Lower leg skin (tissue), 3 donors: ENCODE results near the gene GHITM.

ENCODE experiments used
- POLR2A ChIP-seq, 2 donors: fragments of 450-650 bp; IDR thresholded peaks; one replicate each; pipeline ENCODE4 v1.6.1; 2016 to 2017; ENCODE audit warnings: antibody characterized with exemption in 2 of 2, mild to moderate bottlenecking in 1 of 2, moderate library complexity in 1 of 2
- TF ChIP-seq, protein P1 (sequence below), 3 donors: fragments of 450-650 bp; IDR thresholded peaks; one replicate each; pipeline ENCODE4 v1.5.1; 2016; ENCODE audit warnings: antibody characterized with exemption in 3 of 3, mild to moderate bottlenecking in 3 of 3, moderate library complexity in 2 of 3

DNA sequence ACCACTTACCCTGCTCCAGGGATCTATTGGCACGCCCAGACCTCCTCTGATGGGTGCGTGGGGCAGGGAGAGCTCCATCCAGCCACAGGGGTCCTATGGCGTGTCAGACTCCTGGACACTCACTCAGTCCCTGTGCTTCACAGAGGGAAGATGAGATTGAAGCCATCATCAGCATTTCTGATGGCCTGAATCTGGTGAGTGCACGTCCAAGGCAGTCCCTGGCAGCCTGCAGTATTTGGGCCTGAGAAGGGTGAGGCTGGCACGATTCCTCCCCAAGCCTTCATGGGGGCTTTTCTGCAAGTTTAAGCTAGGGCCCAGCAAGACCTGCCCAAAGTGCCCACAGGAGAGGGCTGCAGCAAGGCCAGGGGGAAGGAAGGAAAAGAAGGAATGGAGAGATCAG, 58.3 kb downstream of the GHITM start:
- TF ChIP-seq, protein P1, sequence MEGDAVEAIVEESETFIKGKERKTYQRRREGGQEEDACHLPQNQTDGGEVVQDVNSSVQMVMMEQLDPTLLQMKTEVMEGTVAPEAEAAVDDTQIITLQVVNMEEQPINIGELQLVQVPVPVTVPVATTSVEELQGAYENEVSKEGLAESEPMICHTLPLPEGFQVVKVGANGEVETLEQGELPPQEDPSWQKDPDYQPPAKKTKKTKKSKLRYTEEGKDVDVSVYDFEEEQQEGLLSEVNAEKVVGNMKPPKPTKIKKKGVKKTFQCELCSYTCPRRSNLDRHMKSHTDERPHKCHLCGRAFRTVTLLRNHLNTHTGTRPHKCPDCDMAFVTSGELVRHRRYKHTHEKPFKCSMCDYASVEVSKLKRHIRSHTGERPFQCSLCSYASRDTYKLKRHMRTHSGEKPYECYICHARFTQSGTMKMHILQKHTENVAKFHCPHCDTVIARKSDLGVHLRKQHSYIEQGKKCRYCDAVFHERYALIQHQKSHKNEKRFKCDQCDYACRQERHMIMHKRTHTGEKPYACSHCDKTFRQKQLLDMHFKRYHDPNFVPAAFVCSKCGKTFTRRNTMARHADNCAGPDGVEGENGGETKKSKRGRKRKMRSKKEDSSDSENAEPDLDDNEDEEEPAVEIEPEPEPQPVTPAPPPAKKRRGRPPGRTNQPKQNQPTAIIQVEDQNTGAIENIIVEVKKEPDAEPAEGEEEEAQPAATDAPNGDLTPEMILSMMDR (IDR thresholded peaks at IDR 0.05): no peak
- TF ChIP-seq POLR2A (IDR thresholded peaks at IDR 0.05): no peak
